Vagina (tissue), 2 donors: ENCODE data around the gene DHDDS. TPM values are rescaled to one million over a fixed set of nuclear protein-coding genes. Genes with fewer than 3 reads are reported as not detected.

Experiments
- DNase-seq, 2 donors: peaks; one replicate each; pipeline ENCODE4 v3.0.0-alpha.2; 2017; ENCODE audit errors: extremely low spot score in 2 of 2
- H3K27ac ChIP-seq: fragments of 200-600 bp; sonication (generic); one replicate; pipeline ENCODE4 v1.5.1; 2019
- H3K27me3 ChIP-seq: fragments of 200-600 bp; sonication (generic); one replicate; pipeline ENCODE4 v1.5.1; 2019
- H3K36me3 ChIP-seq, 2 donors: fragments of 200-600 bp; sonication (generic); one replicate each; pipeline ENCODE4 v1.5.1; 2017 to 2019
- H3K4me1 ChIP-seq: fragments of 200-600 bp; sonication (generic); one replicate; pipeline ENCODE4 v1.5.1; 2019
- H3K4me3 ChIP-seq, 2 donors: fragments of 200-600 bp; sonication (generic); 1 replicate in 1 of 2; 2 replicates in 1 of 2; pipeline ENCODE4 v1.5.1; 2016 to 2019
- H3K9me3 ChIP-seq: fragments of 200-600 bp; sonication (generic); one replicate; pipeline ENCODE4 v1.5.1; 2019
- POLR2A ChIP-seq, 2 donors: fragments of 450-650 bp; IDR thresholded peaks; one replicate each; pipeline ENCODE4 v1.6.1; 2017; ENCODE audit warnings: antibody characterized with exemption in 2 of 2, mild to moderate bottlenecking in 2 of 2, moderate library complexity in 2 of 2
- POLR2AphosphoS5 ChIP-seq, 2 donors: sonication (generic); formaldehyde crosslinking; IDR thresholded peaks; one replicate each; pipeline ENCODE4 v1.9.0; 2017; ENCODE audit warnings: antibody characterized with exemption in 2 of 2, mild to moderate bottlenecking in 2 of 2, low read depth in 1 of 2; ENCODE audit not compliant: insufficient read depth in 1 of 2
- intact Hi-C: fragments of 100-400 bp; cut with DNase I; formaldehyde crosslinking; loops from one replicate; pipeline ENCODE4 v1.15.1; 2023
- total RNA-seq: library from RNA; depleted of rRNA; stranded (reverse); fragments of >200 nt; gene quantifications from one replicate; pipeline ENCODE4 v1.2.3, GENCODE V29; 2016
- TF ChIP-seq, protein P1 (sequence below), 3 experiments: fragments of 450-650 bp in 2 of 3; fragments of 200-600 bp in 1 of 3; sonication (generic) in 1 of 3; IDR thresholded peaks; one replicate each; pipeline ENCODE4 v1.5.1; 2017 to 2019; ENCODE audit warnings: antibody characterized with exemption in 3 of 3, mild to moderate bottlenecking in 2 of 3, moderate library complexity in 2 of 3

Gene DHDDS
- total RNA-seq, 1 donor from 2014 or later, result 24.8 TPM

- Histone ChIP-seq H3K4me3 (no peak overlapping the region), H3K9me3 (no peaks in the 10 kb centered on the region), H3K36me3 (peaks cover 0 to 20% of the 10 kb centered on the region in 2 donors), H3K27me3 (no peaks in the 10 kb centered on the region), H3K4me1 (peaks cover 6% of the 10 kb centered on the region), H3K27ac (no peak overlapping the region)
- DNase-seq, result no peak
- no peak for TF ChIP-seq POLR2AphosphoS5 (IDR thresholded peaks at IDR 0.05; ENCODE audit: insufficient read depth in 1 of 2, low read depth in 1 of 2)
- TF ChIP-seq, protein P1, sequence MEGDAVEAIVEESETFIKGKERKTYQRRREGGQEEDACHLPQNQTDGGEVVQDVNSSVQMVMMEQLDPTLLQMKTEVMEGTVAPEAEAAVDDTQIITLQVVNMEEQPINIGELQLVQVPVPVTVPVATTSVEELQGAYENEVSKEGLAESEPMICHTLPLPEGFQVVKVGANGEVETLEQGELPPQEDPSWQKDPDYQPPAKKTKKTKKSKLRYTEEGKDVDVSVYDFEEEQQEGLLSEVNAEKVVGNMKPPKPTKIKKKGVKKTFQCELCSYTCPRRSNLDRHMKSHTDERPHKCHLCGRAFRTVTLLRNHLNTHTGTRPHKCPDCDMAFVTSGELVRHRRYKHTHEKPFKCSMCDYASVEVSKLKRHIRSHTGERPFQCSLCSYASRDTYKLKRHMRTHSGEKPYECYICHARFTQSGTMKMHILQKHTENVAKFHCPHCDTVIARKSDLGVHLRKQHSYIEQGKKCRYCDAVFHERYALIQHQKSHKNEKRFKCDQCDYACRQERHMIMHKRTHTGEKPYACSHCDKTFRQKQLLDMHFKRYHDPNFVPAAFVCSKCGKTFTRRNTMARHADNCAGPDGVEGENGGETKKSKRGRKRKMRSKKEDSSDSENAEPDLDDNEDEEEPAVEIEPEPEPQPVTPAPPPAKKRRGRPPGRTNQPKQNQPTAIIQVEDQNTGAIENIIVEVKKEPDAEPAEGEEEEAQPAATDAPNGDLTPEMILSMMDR (IDR thresholded peaks at IDR 0.05), result no peak
- no peak for TF ChIP-seq POLR2A (IDR thresholded peaks at IDR 0.05)
- intact Hi-C loops, result no loop called here
Measured at GRCh38 chr1:26478988-26479387, 46.9 kb downstream of the DHDDS start.

DNA sequence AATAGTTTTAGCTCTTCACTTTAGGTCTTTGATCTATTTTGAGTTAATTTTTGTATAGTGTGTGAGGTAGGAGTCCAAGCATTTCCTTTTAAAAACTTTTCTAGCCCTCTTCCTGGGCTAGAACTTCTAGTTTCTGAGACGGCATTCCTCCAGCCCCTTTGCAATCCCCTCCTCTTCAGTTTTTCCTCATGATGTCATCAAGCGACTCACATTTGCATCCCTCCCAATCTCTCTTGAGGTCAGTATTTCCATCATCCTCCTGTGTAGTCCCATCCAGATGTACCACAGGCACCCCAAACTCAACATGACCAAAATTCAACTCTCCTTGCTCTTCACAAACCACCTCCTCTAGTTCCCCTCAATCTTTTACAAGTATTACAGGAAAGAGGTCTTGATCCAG, 50.8 kb downstream of the DHDDS start:
- Histone ChIP-seq H3K9me3 (no peaks in the 10 kb centered on the region), H3K4me1 (no peaks in the 10 kb centered on the region), H3K36me3 (peaks cover 0 to 8% of the 10 kb centered on the region in 2 donors), H3K4me3 (no peak overlapping the region), H3K27ac (no peak overlapping the region), H3K27me3 (no peaks in the 10 kb centered on the region)
- DNase-seq, result no peak
- intact Hi-C loops, result no loop called here
- TF ChIP-seq POLR2AphosphoS5 (IDR thresholded peaks at IDR 0.05; ENCODE audit: insufficient read depth in 1 of 2, low read depth in 1 of 2) (no peak), POLR2A (IDR thresholded peaks at IDR 0.05) (no peak)
- TF ChIP-seq, protein P1 (IDR thresholded peaks at IDR 0.05), result no peak

GRCh38 chr1:26483980-26484379, 51.9 kb downstream of the DHDDS start:
- H3K36me3 ChIP-seq, result peaks cover 0 to 8% of the 10 kb centered on the region in 2 donors
- no peaks in the 10 kb centered on the region for H3K4me1 ChIP-seq
- TF ChIP-seq POLR2A (IDR thresholded peaks at IDR 0.05) (no peak), POLR2AphosphoS5 (IDR thresholded peaks at IDR 0.05; ENCODE audit: insufficient read depth in 1 of 2, low read depth in 1 of 2) (no peak)
- TF ChIP-seq, protein P1 (IDR thresholded peaks at IDR 0.05), result no peak
- H3K27ac ChIP-seq, result no peak overlapping the region
- H3K27me3 ChIP-seq, result no peaks in the 10 kb centered on the region
- no peak overlapping the region for H3K4me3 ChIP-seq
- no peaks in the 10 kb centered on the region for H3K9me3 ChIP-seq
- intact Hi-C loops, result no loop called here
- DNase-seq, result no peak

- H3K4me1 ChIP-seq, result no peaks in the 10 kb centered on the region
- no peaks in the 10 kb centered on the region for H3K36me3 ChIP-seq
- no peaks in the 10 kb centered on the region for H3K27me3 ChIP-seq
- DNase-seq, result no peak
- no peaks in the 10 kb centered on the region for H3K9me3 ChIP-seq
- TF ChIP-seq POLR2A (IDR thresholded peaks at IDR 0.05) (no peak), POLR2AphosphoS5 (IDR thresholded peaks at IDR 0.05; ENCODE audit: insufficient read depth in 1 of 2, low read depth in 1 of 2) (no peak)
- TF ChIP-seq, protein P1 (IDR thresholded peaks at IDR 0.05), result no peak
- intact Hi-C loops, result no loop called here
- H3K27ac ChIP-seq, result no peak overlapping the region
- H3K4me3 ChIP-seq, result no peak overlapping the region
Measured at GRCh38 chr1:26490155-26490554, 58.0 kb downstream of the DHDDS start.

- no peak for DNase-seq
- Histone ChIP-seq H3K9me3 (no peaks in the 10 kb centered on the region), H3K27me3 (no peaks in the 10 kb centered on the region), H3K36me3 (no peaks in the 10 kb centered on the region), H3K4me1 (no peaks in the 10 kb centered on the region), H3K4me3 (no peak overlapping the region), H3K27ac (no peak overlapping the region)
- TF ChIP-seq, protein P1 (IDR thresholded peaks at IDR 0.05), result no peak
- TF ChIP-seq POLR2A (IDR thresholded peaks at IDR 0.05), result no peak
- no peak for TF ChIP-seq POLR2AphosphoS5 (IDR thresholded peaks at IDR 0.05; ENCODE audit: insufficient read depth in 1 of 2, low read depth in 1 of 2)
- intact Hi-C loops, result no loop called here
Measured at GRCh38 chr1:26493267-26493666, 61.1 kb downstream of the DHDDS start.
